IMR-90 (cell line): ENCODE data around the gene PLXNA4. TPM values are rescaled to one million over a fixed set of nuclear protein-coding genes. Genes with fewer than 3 reads are reported as not detected.

Experiments used
- ATAC-seq: fragments of 200-7000 bp; cut with Tn5 transposase; 2 replicates; pipeline ENCODE4 v1.9.1; 2020; ENCODE audit warnings: low read depth, mild to moderate bottlenecking, moderate library complexity
- BruUV-seq: library from RNA; stranded (reverse); fragments of 400-500 nt; replicated peaks from 2 replicates; lab custom pipeline; 2021; lab: Mats Ljungman, UMichigan
- CTCF ChIA-PET: fragments of 300-600 bp; formaldehyde crosslinking; extraction: SDS; loops from one replicate; lab custom pipeline; 2021; ENCODE audit warnings: antibody characterized with exemption; lab: Yijun Ruan, JAX
- POLR2A ChIA-PET: fragments of 300-600 bp; sonication (Branson Sonifier 250); formaldehyde crosslinking; loops from one replicate; lab custom pipeline; 2022; ENCODE audit warnings: antibody characterized with exemption; ENCODE audit not compliant: unreplicated experiment; lab: Charles Lee
- DNase-seq: peaks from one replicate; pipeline ENCODE4 v3.0.0; 2013
- H2AFZ ChIP-seq: replicated peaks from 2 replicates; pipeline ENCODE3; 2013; ENCODE audit warnings: low read length, mild to moderate bottlenecking; ENCODE audit not compliant: poor library complexity
- H2AK5ac ChIP-seq: 2 replicates; pipeline ENCODE4 v1.6.1; 2013; ENCODE audit warnings: low read depth, low read length, inconsistent platforms
- H2AK9ac ChIP-seq: replicated peaks from 2 replicates; pipeline ENCODE3; 2013; ENCODE audit warnings: mild to moderate bottlenecking, low read depth, low read length, moderate library complexity; ENCODE audit not compliant: poor library complexity
- H2BK120ac ChIP-seq: 2 replicates; pipeline ENCODE4 v1.6.1; 2013; ENCODE audit warnings: low read depth, low read length, inconsistent platforms
- H2BK15ac ChIP-seq: 3 replicates; pipeline ENCODE4 v1.6.1; 2013; ENCODE audit warnings: low read depth, low read length, inconsistent platforms
- H2BK20ac ChIP-seq: 2 replicates; pipeline ENCODE4 v1.6.1; 2013; ENCODE audit warnings: low read depth, mild to moderate bottlenecking, inconsistent platforms, low read length, moderate library complexity
- H2BK5ac ChIP-seq: 2 replicates; pipeline ENCODE4 v1.6.1; 2013; ENCODE audit warnings: mild to moderate bottlenecking, low read depth, low read length, inconsistent platforms; ENCODE audit not compliant: poor library complexity, severe bottlenecking
- H3K14ac ChIP-seq: replicated peaks from 2 replicates; pipeline ENCODE4 v1.6.1; 2013; ENCODE audit warnings: low read depth, low read length, inconsistent platforms
- H3K18ac ChIP-seq: 2 replicates; pipeline ENCODE4 v1.6.1; 2013; ENCODE audit warnings: low read depth, low read length, control low read depth
- H3K23ac ChIP-seq: 2 replicates; pipeline ENCODE4 v1.6.1; 2013; ENCODE audit warnings: low read depth, low read length, inconsistent platforms
- H3K27ac ChIP-seq: 2 replicates; pipeline ENCODE4 v1.5.1; 2013; ENCODE audit warnings: mild to moderate bottlenecking, control low read depth, low read length; ENCODE audit not compliant: insufficient read depth
- H3K27me3 ChIP-seq: 2 replicates; pipeline ENCODE4 v1.6.1; 2013; ENCODE audit warnings: low read length; ENCODE audit not compliant: control insufficient read depth, insufficient read depth
- H3K36me3 ChIP-seq: 2 replicates; pipeline ENCODE4 v1.6.1; 2013; ENCODE audit warnings: low read length, mixed read lengths; ENCODE audit not compliant: control insufficient read depth, insufficient read depth
- H3K4ac ChIP-seq: 2 replicates; pipeline ENCODE4 v1.6.1; 2013; ENCODE audit warnings: low read depth, low read length, inconsistent platforms
- H3K4me1 ChIP-seq: 2 replicates; pipeline ENCODE4 v1.6.1; 2013; ENCODE audit warnings: low read length, mixed read lengths; ENCODE audit not compliant: control insufficient read depth, insufficient read depth
- H3K4me2 ChIP-seq: 2 replicates; pipeline ENCODE4 v1.6.1; 2013; ENCODE audit warnings: low read depth, mild to moderate bottlenecking, control low read depth, low read length, moderate library complexity
- H3K4me3 ChIP-seq: 2 replicates; pipeline ENCODE4 v1.5.1; 2013; ENCODE audit warnings: low read depth, mild to moderate bottlenecking, control low read depth, low read length, moderate library complexity; ENCODE audit not compliant: insufficient read depth
- H3K56ac ChIP-seq: 2 replicates; pipeline ENCODE4 v1.6.1; 2013; ENCODE audit warnings: low read length, inconsistent platforms; ENCODE audit not compliant: insufficient read depth; ENCODE audit errors: extremely low read depth
- H3K79me1 ChIP-seq, 2 experiments: 2 replicates each; pipeline ENCODE4 v1.6.1; 2013; ENCODE audit warnings: low read length in 2 of 2, inconsistent platforms in 1 of 2, low read depth in 1 of 2
- H3K9ac ChIP-seq: 2 replicates; pipeline ENCODE4 v1.6.1; 2013; ENCODE audit warnings: low read depth, low read length, control low read depth
- H3K9me1 ChIP-seq: 2 replicates; pipeline ENCODE4 v1.6.1; 2013; ENCODE audit warnings: low read length, inconsistent platforms; ENCODE audit not compliant: insufficient read depth
- H3K9me3 ChIP-seq: 2 replicates; pipeline ENCODE4 v1.6.1; 2013; ENCODE audit warnings: low read length; ENCODE audit not compliant: control insufficient read depth, insufficient read depth
- H4K20me1 ChIP-seq: 2 replicates; pipeline ENCODE4 v1.6.1; 2013; ENCODE audit warnings: low read length, inconsistent platforms; ENCODE audit not compliant: insufficient read depth
- H4K5ac ChIP-seq: 2 replicates; pipeline ENCODE4 v1.6.1; 2013; ENCODE audit warnings: mild to moderate bottlenecking, low read depth, low read length, control low read depth
- H4K8ac ChIP-seq, 2 experiments: 2 replicates each; pipeline ENCODE4 v1.6.1; 2013; ENCODE audit warnings: low read depth in 2 of 2, low read length in 2 of 2, control low read depth in 1 of 2, inconsistent platforms in 1 of 2
- H4K91ac ChIP-seq: 2 replicates; pipeline ENCODE4 v1.6.1; 2013; ENCODE audit warnings: low read depth, low read length, inconsistent platforms; ENCODE audit not compliant: insufficient read depth
- BHLHE40 ChIP-seq: fragments of 150-350 bp; IDR thresholded peaks from 2 replicates; pipeline ENCODE4 v1.6.1; 2016; ENCODE audit warnings: mild to moderate bottlenecking, low read depth, low read length
- CEBPB ChIP-seq: IDR thresholded peaks from 2 replicates; pipeline ENCODE4 v1.6.1; 2012; ENCODE audit warnings: low read depth, low read length, improper control_type of control experiment
- CHD1 ChIP-seq: IDR thresholded peaks from 2 replicates; pipeline ENCODE4 v1.6.1; 2012; ENCODE audit warnings: low read depth, low read length, improper control_type of control experiment
- FOS ChIP-seq: fragments of 150-350 bp; IDR thresholded peaks from 2 replicates; pipeline ENCODE4 v1.6.1; 2016; ENCODE audit warnings: low read depth, low read length
- MAFK ChIP-seq: IDR thresholded peaks from 2 replicates; pipeline ENCODE4 v1.6.1; 2012; ENCODE audit warnings: low read depth, low read length, improper control_type of control experiment
- MAZ ChIP-seq: IDR thresholded peaks from 2 replicates; pipeline ENCODE4 v1.6.1; 2012; ENCODE audit warnings: low read depth, mild to moderate bottlenecking, low read length, improper control_type of control experiment, moderate library complexity, borderline replicate concordance
- MXI1 ChIP-seq: IDR thresholded peaks from 2 replicates; pipeline ENCODE4 v1.6.1; 2012; ENCODE audit warnings: low read depth, mild to moderate bottlenecking, low read length, moderate library complexity, borderline replicate concordance
- NFE2L2 ChIP-seq: fragments of 150-350 bp; IDR thresholded peaks from 2 replicates; pipeline ENCODE4 v1.6.1; 2016; ENCODE audit warnings: low read depth, mild to moderate bottlenecking, low read length
- POLR2A ChIP-seq: IDR thresholded peaks from 2 replicates; pipeline ENCODE4 v1.6.1; 2012; ENCODE audit warnings: mild to moderate bottlenecking, low read depth, low read length
- RAD21 ChIP-seq: IDR thresholded peaks from 2 replicates; pipeline ENCODE4 v1.6.1; 2012; ENCODE audit warnings: low read length, improper control_type of control experiment
- RCOR1 ChIP-seq: IDR thresholded peaks from 2 replicates; pipeline ENCODE4 v1.6.1; 2012; ENCODE audit warnings: mild to moderate bottlenecking, low read length, improper control_type of control experiment; ENCODE audit not compliant: insufficient replicate concordance
- RFX5 ChIP-seq: IDR thresholded peaks from 2 replicates; pipeline ENCODE4 v1.8.0; 2012; ENCODE audit warnings: low read depth, mild to moderate bottlenecking, low read length, moderate library complexity
- SMC3 ChIP-seq: fragments of 150-350 bp; IDR thresholded peaks from 2 replicates; pipeline ENCODE4 v1.6.1; 2016; ENCODE audit warnings: low read depth, mild to moderate bottlenecking, antibody characterized with exemption, low read length, moderate library complexity
- WGBS, 2 experiments: methylation state at CpG; one replicate each; pipeline versions ENCODE4 v1.1.5 to v1.1.7; 2013; ENCODE audit warnings: missing lambda C conversion rate in 2 of 2; ENCODE audit not compliant: insufficient read length in 1 of 2; ENCODE audit errors: extremely low coverage in 2 of 2; 5-methylcytosine and 5-hydroxymethylcytosine counted together
- dilution Hi-C: fragments of 300-500 bp; cut with HindIII; formaldehyde crosslinking; loops from one replicate; pipeline ENCODE4 v1.14.3; 2018; ENCODE audit warnings: low sequenced_read_pairs; ENCODE audit not compliant: unreplicated experiment
- in situ Hi-C: fragments of 300-500 bp; cut with MboI; formaldehyde crosslinking; loops from 3 replicates; pipeline ENCODE4 v1.14.3; 2019; ENCODE audit warnings: low sequenced_read_pairs, inconsistent platforms, mixed read lengths
- intact Hi-C: fragments of 100-400 bp; cut with micrococcal nuclease; formaldehyde crosslinking; loops from 2 replicates; pipeline ENCODE4 v1.10.0; 2022
- polyA plus RNA-seq, 3 experiments: library from polyadenylated mRNA; depleted of rRNA; stranded (reverse); fragments of >200 nt; gene quantifications; 2 replicates each; pipeline ENCODE4 v1.2.3, GENCODE V29; 2012; ENCODE audit warnings: low replicate concordance in 1 of 3
- total RNA-seq: library from RNA; depleted of rRNA; stranded (reverse); fragments of >200 nt; gene quantifications from 2 replicates; pipeline ENCODE4 v1.2.3, GENCODE V29; 2012
- TF ChIP-seq, protein P1 (sequence below): conservative IDR thresholded peaks from 2 replicates; pipeline ENCODE4 v1.5.1; 2012; ENCODE audit warnings: mild to moderate bottlenecking, low read depth, low read length, improper control_type of control experiment
- TF ChIP-seq, protein P2 (sequence below): fragments of 150-350 bp; IDR thresholded peaks from 2 replicates; pipeline ENCODE4 v1.6.1; 2016; ENCODE audit warnings: low read depth, mild to moderate bottlenecking, low read length, moderate library complexity, borderline replicate concordance
- TF ChIP-seq, protein P3 (sequence below): fragments of 150-350 bp; IDR thresholded peaks from 2 replicates; pipeline ENCODE4 v1.6.1; 2017; ENCODE audit warnings: mild to moderate bottlenecking, antibody characterized with exemption, low read length, low read depth

The PLXNA4 gene
- total and polyA plus RNA-seq, 2 of the 4 experiments (the other 2 are of a cell fraction) = under 0.01 TPM

DNA sequence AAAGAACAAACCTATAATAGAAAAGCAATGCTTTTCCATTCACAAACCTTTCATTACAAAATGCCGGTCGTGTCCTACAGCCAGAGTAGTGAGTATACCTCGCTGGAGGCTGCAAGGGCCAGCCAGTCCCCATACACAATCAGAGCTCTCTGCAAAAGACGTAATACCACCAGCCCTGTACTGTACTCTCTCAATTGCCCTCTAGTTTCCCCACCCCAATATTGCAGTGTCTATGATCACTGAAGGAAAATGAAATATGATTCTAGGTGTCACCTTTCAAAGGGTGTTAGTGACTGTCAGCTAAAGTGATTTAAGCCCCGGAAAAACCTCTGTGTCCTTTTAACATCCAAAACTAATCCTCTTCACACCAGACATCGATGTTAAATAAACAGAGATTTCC lies 24.8 kb downstream of the PLXNA4 start:
- Histone ChIP-seq H4K8ac (no peak overlapping the region), H3K14ac (no peak overlapping the region), H3K4me2 (no peak overlapping the region), H3K9me1 (no peaks in the 10 kb centered on the region), H2AK5ac (no peak overlapping the region), H3K4me1 (no peaks in the 10 kb centered on the region), H3K27me3 (no peaks in the 10 kb centered on the region), H3K27ac (no peak overlapping the region), H3K18ac (no peak overlapping the region), H4K5ac (no peak overlapping the region), H2AK9ac (no peak overlapping the region), H2BK120ac (no peak overlapping the region), H2BK20ac (no peak overlapping the region), H4K20me1 (no peaks in the 10 kb centered on the region), H3K4ac (no peak overlapping the region), H3K23ac (no peak overlapping the region), H3K36me3 (no peaks in the 10 kb centered on the region), H4K91ac (no peak overlapping the region), H3K4me3 (no peak overlapping the region), H3K9me3 (no peaks in the 10 kb centered on the region), H3K9ac (no peak overlapping the region), H2BK5ac (no peak overlapping the region), H3K79me1 (no peaks in the 10 kb centered on the region), H3K56ac (no peak overlapping the region), H2AFZ (no peak overlapping the region), H2BK15ac (no peak overlapping the region)
- ChIA-PET CTCF (no interaction called here), POLR2A (no interaction called here)
- DNase-seq (no peak), ATAC-seq (no peak)
- TF ChIP-seq, protein P1, sequence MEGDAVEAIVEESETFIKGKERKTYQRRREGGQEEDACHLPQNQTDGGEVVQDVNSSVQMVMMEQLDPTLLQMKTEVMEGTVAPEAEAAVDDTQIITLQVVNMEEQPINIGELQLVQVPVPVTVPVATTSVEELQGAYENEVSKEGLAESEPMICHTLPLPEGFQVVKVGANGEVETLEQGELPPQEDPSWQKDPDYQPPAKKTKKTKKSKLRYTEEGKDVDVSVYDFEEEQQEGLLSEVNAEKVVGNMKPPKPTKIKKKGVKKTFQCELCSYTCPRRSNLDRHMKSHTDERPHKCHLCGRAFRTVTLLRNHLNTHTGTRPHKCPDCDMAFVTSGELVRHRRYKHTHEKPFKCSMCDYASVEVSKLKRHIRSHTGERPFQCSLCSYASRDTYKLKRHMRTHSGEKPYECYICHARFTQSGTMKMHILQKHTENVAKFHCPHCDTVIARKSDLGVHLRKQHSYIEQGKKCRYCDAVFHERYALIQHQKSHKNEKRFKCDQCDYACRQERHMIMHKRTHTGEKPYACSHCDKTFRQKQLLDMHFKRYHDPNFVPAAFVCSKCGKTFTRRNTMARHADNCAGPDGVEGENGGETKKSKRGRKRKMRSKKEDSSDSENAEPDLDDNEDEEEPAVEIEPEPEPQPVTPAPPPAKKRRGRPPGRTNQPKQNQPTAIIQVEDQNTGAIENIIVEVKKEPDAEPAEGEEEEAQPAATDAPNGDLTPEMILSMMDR = no peak
- TF ChIP-seq, protein P2, sequence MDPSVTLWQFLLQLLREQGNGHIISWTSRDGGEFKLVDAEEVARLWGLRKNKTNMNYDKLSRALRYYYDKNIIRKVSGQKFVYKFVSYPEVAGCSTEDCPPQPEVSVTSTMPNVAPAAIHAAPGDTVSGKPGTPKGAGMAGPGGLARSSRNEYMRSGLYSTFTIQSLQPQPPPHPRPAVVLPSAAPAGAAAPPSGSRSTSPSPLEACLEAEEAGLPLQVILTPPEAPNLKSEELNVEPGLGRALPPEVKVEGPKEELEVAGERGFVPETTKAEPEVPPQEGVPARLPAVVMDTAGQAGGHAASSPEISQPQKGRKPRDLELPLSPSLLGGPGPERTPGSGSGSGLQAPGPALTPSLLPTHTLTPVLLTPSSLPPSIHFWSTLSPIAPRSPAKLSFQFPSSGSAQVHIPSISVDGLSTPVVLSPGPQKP = no peak
- no peak for TF ChIP-seq FOS
- no peak for TF ChIP-seq MAFK
- TF ChIP-seq POLR2A = no peak
- TF ChIP-seq NFE2L2 = no peak
- no peak for TF ChIP-seq BHLHE40
- no peak for TF ChIP-seq MAZ
- TF ChIP-seq RAD21 = no peak
- no peak for TF ChIP-seq RFX5
- no peak for TF ChIP-seq SMC3
- no peak for TF ChIP-seq CEBPB
- no peak for TF ChIP-seq CHD1
- no peak for TF ChIP-seq RCOR1
- TF ChIP-seq, protein P3, sequence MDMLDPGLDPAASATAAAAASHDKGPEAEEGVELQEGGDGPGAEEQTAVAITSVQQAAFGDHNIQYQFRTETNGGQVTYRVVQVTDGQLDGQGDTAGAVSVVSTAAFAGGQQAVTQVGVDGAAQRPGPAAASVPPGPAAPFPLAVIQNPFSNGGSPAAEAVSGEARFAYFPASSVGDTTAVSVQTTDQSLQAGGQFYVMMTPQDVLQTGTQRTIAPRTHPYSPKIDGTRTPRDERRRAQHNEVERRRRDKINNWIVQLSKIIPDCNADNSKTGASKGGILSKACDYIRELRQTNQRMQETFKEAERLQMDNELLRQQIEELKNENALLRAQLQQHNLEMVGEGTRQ = no peak
- TF ChIP-seq MXI1 = no peak
- WGBS, 2 experiments = 80% methylated on average over 3 of the region's 6 CpGs; no CpG with 5 or more reads in 1 of the 2 experiments
- BruUV-seq = no TSS peak
- dilution Hi-C loops = no loop called here
- intact Hi-C loops = no loop called here
- in situ Hi-C loops = no loop called here
